DOHH2 (cell line): ENCODE data around the gene NAT8L.

Source experiments
- CTCF ChIP-seq: fragments of 200-600 bp; sonication (generic); IDR thresholded peaks from one replicate; pipeline ENCODE4 v1.5.1; 2014; ENCODE audit warnings: antibody characterized with exemption, mild to moderate bottlenecking, low read depth, low read length; ENCODE audit not compliant: poor library complexity, severe bottlenecking
- EZH2phosphoT487 ChIP-seq: fragments of 200-600 bp; sonication (generic); IDR thresholded peaks from 2 replicates; pipeline ENCODE4 v1.6.1; 2017; ENCODE audit warnings: borderline replicate concordance, mild to moderate bottlenecking, antibody characterized with exemption, low read length, moderate library complexity, mixed read lengths

GRCh38 chr4:2085496-2085901 lies 26.4 kb downstream of the NAT8L start:
- TF ChIP-seq CTCF (no peak), EZH2phosphoT487 (no peak)
